ENCODE data around the gene SORL1. TPM values are rescaled to one million over a fixed set of nuclear protein-coding genes. Genes with fewer than 3 reads are reported as not detected.

The SORL1 gene
- total RNA-seq, 6 experiments from 2014 or later: 0.19 to 0.48 (median 0.36) TPM

GRCh38 chr11:121575963-121576290 is 123.8 kb downstream of the SORL1 start:
- DNase-seq: no peak
- peaks cover 10% of the 10 kb centered on the region for H3K36me3 Mint-ChIP-seq (ENCODE audit: low read depth)
- H3K9me3 Mint-ChIP-seq: peaks cover 11% of the 10 kb centered on the region
- no peak for TF ChIP-seq CTCF (IDR thresholded peaks at IDR 0.05)
- H3K4me1 Mint-ChIP-seq (ENCODE audit: low read depth): no peaks in the 10 kb centered on the region
- H3K27ac Mint-ChIP-seq: no peak overlapping the region
- no peak overlapping the region for H3K4me3 Mint-ChIP-seq
- H3K27me3 Mint-ChIP-seq (ENCODE audit: insufficient read depth): peaks cover 61% of the 10 kb centered on the region

GRCh38 chr11:121576531-121576930 is 124.4 kb downstream of the SORL1 start:
- H3K36me3 Mint-ChIP-seq (ENCODE audit: low read depth): peaks cover 10% of the 10 kb centered on the region
- no peak for TF ChIP-seq CTCF (IDR thresholded peaks at IDR 0.05)
- no peaks in the 10 kb centered on the region for H3K4me1 Mint-ChIP-seq (ENCODE audit: low read depth)
- H3K9me3 Mint-ChIP-seq: peaks cover 11% of the 10 kb centered on the region
- DNase-seq: no peak
- no peak overlapping the region for H3K4me3 Mint-ChIP-seq
- H3K27me3 Mint-ChIP-seq (ENCODE audit: insufficient read depth): peaks cover 63% of the 10 kb centered on the region
- H3K27ac Mint-ChIP-seq: no peak overlapping the region

- no peak for DNase-seq
- no peak for TF ChIP-seq CTCF (IDR thresholded peaks at IDR 0.05)
- Mint-ChIP-seq H3K27me3 (ENCODE audit: insufficient read depth) (peaks cover 58% of the 10 kb centered on the region), H3K9me3 (peaks cover 11% of the 10 kb centered on the region), H3K4me3 (no peak overlapping the region), H3K27ac (no peak overlapping the region), H3K4me1 (ENCODE audit: low read depth) (no peaks in the 10 kb centered on the region), H3K36me3 (ENCODE audit: low read depth) (peaks cover 10% of the 10 kb centered on the region)
Observed at GRCh38 chr11:121577106-121577848, 125.2 kb downstream of the SORL1 start.

- no peak for DNase-seq
- no peaks in the 10 kb centered on the region for H3K4me1 Mint-ChIP-seq (ENCODE audit: low read depth)
Observed at GRCh38 chr11:121578251-121578976, 126.3 kb downstream of the SORL1 start.

GRCh38 chr11:121580154-121580553 is 128.0 kb downstream of the SORL1 start:
- H3K4me1 Mint-ChIP-seq (ENCODE audit: low read depth): no peaks in the 10 kb centered on the region
- no peak for DNase-seq
- TF ChIP-seq CTCF (IDR thresholded peaks at IDR 0.05): no peak
- H3K9me3 Mint-ChIP-seq: peaks cover 11% of the 10 kb centered on the region
- H3K27me3 Mint-ChIP-seq (ENCODE audit: insufficient read depth): peaks cover 56% of the 10 kb centered on the region
- peaks cover 10% of the 10 kb centered on the region for H3K36me3 Mint-ChIP-seq (ENCODE audit: low read depth)
- H3K27ac Mint-ChIP-seq: no peak overlapping the region
- no peak overlapping the region for H3K4me3 Mint-ChIP-seq

More at GRCh38 chr11:121578251-121578976, 126.3 kb downstream of the SORL1 start:
- Mint-ChIP-seq H3K4me3 (no peak overlapping the region), H3K27ac (no peak overlapping the region), H3K9me3 (peaks cover 11% of the 10 kb centered on the region), H3K27me3 (ENCODE audit: insufficient read depth) (peaks cover 52% of the 10 kb centered on the region), H3K36me3 (ENCODE audit: low read depth) (peaks cover 10% of the 10 kb centered on the region)
- no peak for TF ChIP-seq CTCF (IDR thresholded peaks at IDR 0.05)

Measured in HFFc6 (cell line).